GM21529 (cell line): ENCODE results near the gene CXXC5.
A peak's percentile ranks its signal among the peaks of the same experiment; 100 is the strongest.
"Not testable (repeated sequence)": the region's sequence is repeated elsewhere in the genome, so short reads cannot be mapped to it uniquely, and the experiment has no call there.

Experiments used
- ATAC-seq: cut with Tn5 transposase; IDR thresholded peaks from one replicate; pipeline ENCODE4 v1.9.1; 2021; ENCODE audit not compliant: unreplicated experiment

Gene CXXC5

GRCh38 chr5:139648205-139649081 is at the start of gene CXXC5:
TSS of gene CXXC5 (plus strand) at chr5:139648349. CDS start at chr5:139680524, 32,175 bp downstream.
- ATAC-seq: peak; percentile 25

- ATAC-seq: not testable (repeated sequence)
Measured at GRCh38 chr5:139598601-139598965, 49.6 kb upstream of the CXXC5 start.

GRCh38 chr5:139600336-139600949 is 47.7 kb upstream of the CXXC5 start:
- no peak for ATAC-seq

GRCh38 chr5:139601429-139601828 is 46.7 kb upstream of the CXXC5 start:
- no peak for ATAC-seq

- not testable (repeated sequence) for ATAC-seq
Measured at GRCh38 chr5:139601948-139602347, 46.2 kb upstream of the CXXC5 start.

GRCh38 chr5:139605887-139606286 is 42.3 kb upstream of the CXXC5 start:
- ATAC-seq: no peak

- ATAC-seq: peak; percentile 57
Measured at GRCh38 chr5:139611703-139612584, 36.2 kb upstream of the CXXC5 start.

GRCh38 chr5:139619861-139620260 is 28.3 kb upstream of the CXXC5 start:
- ATAC-seq: no peak

- ATAC-seq: not testable (repeated sequence)
Measured at GRCh38 chr5:139625398-139625797, 22.8 kb upstream of the CXXC5 start.

GRCh38 chr5:139630855-139631254 is 17.3 kb upstream of the CXXC5 start:
- no peak for ATAC-seq

GRCh38 chr5:139631520-139632165 is 16.5 kb upstream of the CXXC5 start:
- no peak for ATAC-seq

GRCh38 chr5:139633295-139634027 is 14.7 kb upstream of the CXXC5 start:
- ATAC-seq: no peak

GRCh38 chr5:139634028-139634325 is 14.2 kb upstream of the CXXC5 start:
- no peak for ATAC-seq

- no peak for ATAC-seq
Measured at GRCh38 chr5:139634541-139634940, 13.6 kb upstream of the CXXC5 start.

- no peak for ATAC-seq
Measured at GRCh38 chr5:139635191-139635590, 13.0 kb upstream of the CXXC5 start.

- peak; percentile 17 for ATAC-seq
Measured at GRCh38 chr5:139635606-139636206, 12.4 kb upstream of the CXXC5 start.

GRCh38 chr5:139636207-139636792 is 11.8 kb upstream of the CXXC5 start:
- ATAC-seq: peak; percentile 66

GRCh38 chr5:139636975-139637408 is 11.2 kb upstream of the CXXC5 start:
- ATAC-seq: no peak

GRCh38 chr5:139637438-139638089 is 10.6 kb upstream of the CXXC5 start:
- ATAC-seq: peak; percentile 27
